SKM-1 treated with dmso at 0.1 percent for 144 hours (cell line): ENCODE measurements around the gene UNC13D.

Source experiments
- DNase-seq: peaks from one replicate; lab custom pipeline; 2025; ENCODE audit not compliant: unreplicated experiment; lab: John Stamatoyannopoulos, UW

The UNC13D gene

GRCh38 chr17:75834928-75835653 is 9.1 kb downstream of the UNC13D start:
- DNase-seq = no peak

GRCh38 chr17:75834279-75834920 is 9.8 kb downstream of the UNC13D start:
- DNase-seq = no peak

- DNase-seq = no peak
Observed at GRCh38 chr17:75832652-75833400, 11.4 kb downstream of the UNC13D start.

- DNase-seq = no peak
Observed at GRCh38 chr17:75832164-75832651, 12.0 kb downstream of the UNC13D start.

- no peak for DNase-seq
Observed at GRCh38 chr17:75831032-75831571, 13.1 kb downstream of the UNC13D start.

- no peak for DNase-seq
Observed at GRCh38 chr17:75830164-75831031, 13.8 kb downstream of the UNC13D start.

- DNase-seq = no peak
Observed at GRCh38 chr17:75829747-75830146, 14.5 kb downstream of the UNC13D start.

GRCh38 chr17:75828741-75829140 is 15.5 kb downstream of the UNC13D start:
- no peak for DNase-seq

GRCh38 chr17:75828076-75828400 is 16.2 kb downstream of the UNC13D start:
- no peak for DNase-seq

- no peak for DNase-seq
Observed at GRCh38 chr17:75827308-75828075, 16.7 kb downstream of the UNC13D start.

- DNase-seq = no peak
Observed at GRCh38 chr17:75826561-75827307, 17.5 kb downstream of the UNC13D start.

- no peak for DNase-seq
Observed at GRCh38 chr17:75825748-75826370, 18.3 kb downstream of the UNC13D start.

- DNase-seq = no peak
Observed at GRCh38 chr17:75825149-75825552, 19.1 kb downstream of the UNC13D start.

- no peak for DNase-seq
Observed at GRCh38 chr17:75824666-75825065, 19.5 kb downstream of the UNC13D start.

- no peak for DNase-seq
Observed at GRCh38 chr17:75824050-75824552, 20.1 kb downstream of the UNC13D start.

- no peak for DNase-seq
Observed at GRCh38 chr17:75823257-75824041, 20.8 kb downstream of the UNC13D start.

- DNase-seq = no peak
Observed at GRCh38 chr17:75822800-75823166, 21.4 kb downstream of the UNC13D start.
